Measurements from ENCODE around the gene SLC12A7. TPM values are rescaled to one million over a fixed set of nuclear protein-coding genes. Genes with fewer than 3 reads are reported as not detected.

The SLC12A7 gene
- total RNA-seq, 1 experiment from 2014 or later: 207 TPM

DNA sequence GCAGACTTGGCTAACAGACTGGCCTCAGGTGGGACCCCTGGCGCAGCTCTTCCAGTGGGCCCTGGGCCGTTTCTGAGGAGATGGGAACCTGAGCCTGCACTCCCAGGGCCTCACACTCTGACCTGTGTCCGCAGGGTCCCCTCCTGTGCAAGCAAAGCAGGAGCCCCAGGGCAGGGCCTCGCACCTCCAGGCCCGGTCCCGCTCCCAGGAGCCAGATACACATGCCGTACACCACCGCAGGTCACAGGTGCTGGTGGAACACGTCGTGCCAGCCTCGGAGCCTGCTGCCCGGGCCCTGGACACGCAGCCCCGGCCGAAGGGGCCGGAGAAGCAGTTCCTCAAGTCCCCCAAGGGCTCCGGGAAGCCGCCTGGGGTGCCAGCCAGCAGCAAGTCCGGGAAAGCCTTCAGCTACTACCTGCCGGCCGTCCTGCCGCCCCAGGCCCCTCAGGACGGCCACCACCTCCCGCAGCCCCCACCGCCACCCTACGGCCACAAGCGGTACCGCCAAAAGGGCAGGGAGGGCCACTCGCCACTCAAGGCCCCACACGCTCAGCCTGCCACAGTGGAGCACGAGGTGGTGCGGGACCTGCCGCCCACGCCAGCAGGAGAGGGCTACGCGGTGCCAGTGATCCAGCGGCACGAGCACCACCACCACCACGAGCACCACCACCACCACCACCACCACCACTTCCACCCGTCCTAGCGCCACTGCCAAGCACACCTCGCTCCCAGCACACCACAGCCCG, 74.0 kb downstream of the SLC12A7 start:
- Histone ChIP-seq H3K4me3 (no peak overlapping the region), H3K4me2 (no peak overlapping the region), H3K9me2 (ENCODE audit: insufficient read depth) (no peaks in the 10 kb centered on the region), H3K4me1 (replicated peaks; ENCODE audit: insufficient read depth) (no peaks in the 10 kb centered on the region), H3K9me3 (ENCODE audit: insufficient read depth, low read depth) (no peaks in the 10 kb centered on the region), H3F3A (ENCODE audit: insufficient read depth, low read depth) (no peaks in the 10 kb centered on the region), H3K36me3 (ENCODE audit: low read depth) (no peaks in the 10 kb centered on the region), H2AFZ (no peak overlapping the region), H3K27me3 (ENCODE audit: insufficient read depth, low read depth) (peaks cover 71% of the 10 kb centered on the region), H3K79me2 (ENCODE audit: low read depth) (no peaks in the 10 kb centered on the region), H3K27ac (no peak overlapping the region), H4K20me1 (ENCODE audit: insufficient read depth) (peaks cover 6% of the 10 kb centered on the region; the same call in 1 of the 2 replicates)
- TF ChIP-seq CTCF (conservative IDR thresholded peaks at IDR 0.05) (no peak), EZH2 (IDR thresholded peaks at IDR 0.05; ENCODE audit: low read depth) (no peak)
- ChIA-PET CTCF (no interaction called here), POLR2A (ENCODE audit: unreplicated experiment) (no interaction called here)
- no peak for DNase-seq
- no TSS peak for BruUV-seq (replicated peaks)
- intact Hi-C loops (cut with micrococcal nuclease; ENCODE audit: unreplicated experiment): no loop called here

- H3K4me2 ChIP-seq: no peak overlapping the region
- no peaks in the 10 kb centered on the region for H3K9me2 ChIP-seq (ENCODE audit: insufficient read depth)
- POLR2A ChIA-PET (ENCODE audit: unreplicated experiment): no interaction called here
- H2AFZ ChIP-seq: no peak overlapping the region
- TF ChIP-seq EZH2 (IDR thresholded peaks at IDR 0.05; ENCODE audit: low read depth): no peak
- TF ChIP-seq CTCF (conservative IDR thresholded peaks at IDR 0.05): no peak
- no peaks in the 10 kb centered on the region for H3K36me3 ChIP-seq (ENCODE audit: low read depth)
- CTCF ChIA-PET: interaction anchor here (0.7 kb wide), 1 partner anchor 650 kb away, joined by 4 read pairs; no protein-coding TSS in a partner anchor
- H3K4me1 ChIP-seq (replicated peaks; ENCODE audit: insufficient read depth): no peaks in the 10 kb centered on the region
- BruUV-seq (replicated peaks): no TSS peak
- no peak overlapping the region for H3K27ac ChIP-seq
- intact Hi-C loops (cut with micrococcal nuclease; ENCODE audit: unreplicated experiment): no loop called here
- H3K4me3 ChIP-seq: no peak overlapping the region
- H4K20me1 ChIP-seq (ENCODE audit: insufficient read depth): peaks cover 6% of the 10 kb centered on the region; the same call in 1 of the 2 replicates
- H3F3A ChIP-seq (ENCODE audit: insufficient read depth, low read depth): no peaks in the 10 kb centered on the region
- DNase-seq: no peak
- no peaks in the 10 kb centered on the region for H3K9me3 ChIP-seq (ENCODE audit: insufficient read depth, low read depth)
- H3K27me3 ChIP-seq (ENCODE audit: insufficient read depth, low read depth): peaks cover 77% of the 10 kb centered on the region
- no peaks in the 10 kb centered on the region for H3K79me2 ChIP-seq (ENCODE audit: low read depth)
Observed at GRCh38 chr5:1037123-1037670, 74.7 kb downstream of the SLC12A7 start.

- no peaks in the 10 kb centered on the region for H3K79me2 ChIP-seq (ENCODE audit: low read depth)
- no peak overlapping the region for H2AFZ ChIP-seq
- no TSS peak for BruUV-seq (replicated peaks)
- no peak overlapping the region for H3K27ac ChIP-seq
- no peak overlapping the region for H3K4me3 ChIP-seq
- H3K27me3 ChIP-seq (ENCODE audit: insufficient read depth, low read depth): peaks cover 77% of the 10 kb centered on the region
- H3K4me2 ChIP-seq: no peak overlapping the region
- H3F3A ChIP-seq (ENCODE audit: insufficient read depth, low read depth): no peaks in the 10 kb centered on the region
- intact Hi-C loops (cut with micrococcal nuclease; ENCODE audit: unreplicated experiment): no loop called here
- ChIA-PET CTCF (interaction anchor here (0.7 kb wide), 1 partner anchor 650 kb away, joined by 4 read pairs; no protein-coding TSS in a partner anchor), POLR2A (ENCODE audit: unreplicated experiment) (no interaction called here)
- no peaks in the 10 kb centered on the region for H3K9me3 ChIP-seq (ENCODE audit: insufficient read depth, low read depth)
- no peaks in the 10 kb centered on the region for H3K4me1 ChIP-seq (replicated peaks; ENCODE audit: insufficient read depth)
- H3K9me2 ChIP-seq (ENCODE audit: insufficient read depth): no peaks in the 10 kb centered on the region
- no peaks in the 10 kb centered on the region for H3K36me3 ChIP-seq (ENCODE audit: low read depth)
- no peak for TF ChIP-seq CTCF (conservative IDR thresholded peaks at IDR 0.05)
- no peak for TF ChIP-seq EZH2 (IDR thresholded peaks at IDR 0.05; ENCODE audit: low read depth)
- H4K20me1 ChIP-seq (ENCODE audit: insufficient read depth): peaks cover 6% of the 10 kb centered on the region; the same call in 1 of the 2 replicates
- no peak for DNase-seq
Observed at GRCh38 chr5:1036504-1037122, 75.2 kb downstream of the SLC12A7 start.

Measured in PC-9 (cell line).